Amygdala (tissue), 56 donors: ENCODE data around the gene TCF3.
A peak's percentile ranks its signal among the peaks of the same experiment; 100 is the strongest.

ENCODE experiments used
- DNase-seq, 56 donors: peaks; one replicate each; lab custom pipeline; 2025; lab: John Stamatoyannopoulos, UW

Gene TCF3

GRCh38 chr19:1592024-1592754 lies 60.2 kb downstream of the TCF3 start:
- DNase-seq: peak in 54 of 56 donors; percentile 12 to 84 (median 63)

- DNase-seq: no peak
These were observed 60.9 kb downstream of the TCF3 start for GRCh38 chr19:1591421-1592023.

- DNase-seq: no peak
These were observed 61.6 kb downstream of the TCF3 start for GRCh38 chr19:1590641-1591397.

- DNase-seq: no peak
These were observed 64.5 kb downstream of the TCF3 start for GRCh38 chr19:1587872-1588271.

GRCh38 chr19:1585243-1585580 lies 67.2 kb downstream of the TCF3 start:
- DNase-seq: no peak

DNA sequence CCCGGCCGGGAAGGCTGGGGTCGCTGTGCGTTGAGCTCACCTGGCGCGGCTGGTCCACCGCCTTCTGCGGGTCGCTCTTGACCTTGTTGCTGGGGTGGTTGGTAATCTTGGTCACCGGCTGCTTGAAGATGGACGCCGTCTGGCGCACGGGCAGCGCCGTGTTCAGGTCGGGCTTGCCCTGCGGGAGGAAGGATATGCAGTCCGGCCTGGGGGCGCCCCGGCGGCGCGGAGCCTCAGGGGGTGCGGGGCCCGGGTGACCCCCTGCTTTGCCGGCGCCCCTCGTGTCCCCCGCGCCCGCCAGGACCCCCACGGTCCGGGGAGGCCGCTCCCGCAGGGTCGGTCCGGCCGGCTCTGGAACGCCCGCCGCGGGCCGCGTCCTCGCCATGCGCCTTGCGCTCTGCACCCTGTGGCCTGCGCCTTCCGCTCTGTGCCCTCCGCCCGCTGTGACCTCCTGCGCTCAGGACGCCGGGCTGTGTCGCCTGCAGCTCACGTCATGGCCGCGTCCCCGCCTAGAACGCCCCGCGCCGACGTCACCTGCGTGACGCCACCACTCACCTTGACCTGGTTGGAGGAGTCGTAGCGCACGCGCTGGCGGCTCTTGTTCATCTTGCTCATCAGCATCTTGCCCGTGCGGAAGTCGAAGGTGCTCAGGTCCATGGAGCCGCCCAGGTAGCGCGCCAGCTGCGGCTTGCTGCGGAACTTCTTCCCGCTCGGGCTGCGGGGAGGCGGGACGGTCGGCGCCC lies 67.7 kb downstream of the TCF3 start:
- no peak for DNase-seq

DNA sequence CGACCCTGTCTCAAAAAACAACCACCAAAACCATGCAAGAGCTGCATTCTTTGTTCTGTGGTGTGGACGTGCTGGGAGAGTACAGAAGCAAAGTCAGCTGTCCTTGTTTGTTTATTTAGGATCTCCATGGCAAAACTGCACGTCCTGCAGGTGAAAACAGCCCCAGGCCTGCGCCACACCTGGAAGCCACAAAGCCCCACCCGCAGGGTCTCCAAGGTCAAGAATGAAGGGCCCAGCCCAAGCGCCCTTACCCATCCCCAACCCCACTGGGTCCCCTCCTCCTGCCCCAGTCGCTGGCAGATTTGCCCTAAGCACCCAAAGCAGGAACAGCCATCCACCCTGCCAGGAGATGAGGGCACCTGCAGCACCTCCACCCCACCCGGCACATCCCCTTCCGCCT lies 70.2 kb downstream of the TCF3 start:
- no peak for DNase-seq

GRCh38 chr19:1580957-1581356 lies 71.5 kb downstream of the TCF3 start:
- DNase-seq: no peak

GRCh38 chr19:1580382-1580781 lies 72.0 kb downstream of the TCF3 start:
- DNase-seq: no peak

GRCh38 chr19:1579222-1579621 lies 73.2 kb downstream of the TCF3 start:
- DNase-seq: no peak

GRCh38 chr19:1577929-1578618 lies 74.3 kb downstream of the TCF3 start:
- DNase-seq: no peak

GRCh38 chr19:1577090-1577928 lies 75.1 kb downstream of the TCF3 start:
- DNase-seq: peak in 1 of 56 donors; percentile 14

DNA sequence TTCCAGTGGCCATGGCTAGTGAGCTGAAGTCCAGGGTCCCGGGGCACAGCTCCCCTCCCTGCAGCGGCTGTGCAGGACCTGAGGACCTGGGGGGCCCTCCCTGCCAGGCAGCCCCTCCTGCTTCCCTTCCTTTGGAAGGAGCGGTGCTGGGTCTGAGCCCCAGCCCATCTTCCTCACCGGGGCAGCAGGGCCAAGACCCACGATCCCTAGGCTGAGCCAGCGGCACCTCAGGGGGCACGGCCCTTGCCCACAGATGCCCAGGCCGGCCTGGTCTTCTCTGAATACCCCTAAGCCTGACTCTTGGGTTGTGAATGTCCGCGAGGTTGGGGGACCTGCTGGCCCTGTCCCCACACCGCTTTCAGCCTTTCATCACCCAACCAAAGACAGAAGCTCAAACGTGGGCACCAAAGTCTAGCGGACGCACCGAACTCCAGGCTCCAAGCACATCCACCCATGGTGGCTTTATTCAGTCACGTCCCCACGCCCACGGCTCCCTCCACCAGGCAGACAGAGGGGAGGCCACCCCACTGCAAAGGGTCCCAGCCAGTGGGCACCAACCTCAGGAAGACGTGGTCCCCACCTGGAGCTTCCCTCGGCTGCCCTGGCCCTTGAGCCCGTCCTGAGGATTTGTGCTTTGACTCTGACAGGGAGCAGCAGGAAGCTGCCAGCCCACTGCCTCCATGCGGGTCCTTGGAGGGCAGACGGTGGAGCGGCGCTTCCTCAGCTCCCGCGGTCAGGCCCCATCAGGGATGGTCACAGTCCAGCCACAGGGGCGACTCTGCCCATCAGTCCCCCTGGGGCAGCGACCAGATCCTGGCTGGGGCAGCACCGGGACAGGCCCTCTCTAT lies 75.9 kb downstream of the TCF3 start:
- DNase-seq: no peak

DNA sequence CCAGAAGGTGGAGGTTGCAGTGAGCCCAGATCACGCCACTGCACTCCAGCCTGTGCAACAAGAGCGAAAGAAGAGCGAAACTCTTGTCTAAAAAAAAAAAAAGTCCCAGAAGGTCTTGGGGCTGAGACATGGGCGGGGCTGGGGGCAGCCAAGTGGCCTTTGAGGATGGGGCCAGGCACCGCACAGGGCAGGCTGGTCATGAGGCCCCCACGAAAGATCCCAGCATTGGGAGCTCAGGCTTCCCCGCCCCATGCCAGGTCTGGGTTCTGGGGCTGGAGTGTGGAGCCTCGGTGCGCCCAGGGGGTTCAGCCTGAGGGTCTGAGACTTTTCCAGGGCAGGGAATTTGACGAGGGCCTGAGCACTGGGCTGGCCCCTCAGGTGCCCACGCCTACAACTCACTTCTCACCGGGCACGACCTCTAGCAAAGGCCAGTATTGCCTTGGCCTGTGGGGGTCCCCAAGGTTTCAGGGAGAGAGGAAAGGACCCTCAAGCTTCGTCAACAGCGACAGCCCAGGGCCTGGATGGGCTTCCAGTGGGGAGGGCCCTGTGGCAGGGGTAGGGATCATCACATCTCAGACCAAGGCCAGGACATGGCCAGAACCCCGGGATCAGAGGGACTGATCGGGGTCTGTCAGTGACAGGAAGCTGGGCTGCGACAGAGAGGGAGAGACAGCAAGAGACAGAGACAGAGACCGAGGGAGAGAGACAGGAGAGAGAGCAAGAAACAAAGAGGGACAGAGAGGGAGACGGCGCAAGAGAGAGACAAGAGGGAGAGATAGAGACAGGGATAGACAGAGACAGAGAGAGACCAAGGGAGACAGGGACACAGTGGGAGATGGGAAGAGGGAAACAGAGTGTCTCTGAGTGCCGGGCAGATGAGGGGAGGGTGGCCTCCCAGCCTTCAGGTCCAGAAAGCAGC lies 76.8 kb downstream of the TCF3 start:
- no peak for DNase-seq

GRCh38 chr19:1574354-1575136 lies 77.9 kb downstream of the TCF3 start:
- DNase-seq: no peak

DNA sequence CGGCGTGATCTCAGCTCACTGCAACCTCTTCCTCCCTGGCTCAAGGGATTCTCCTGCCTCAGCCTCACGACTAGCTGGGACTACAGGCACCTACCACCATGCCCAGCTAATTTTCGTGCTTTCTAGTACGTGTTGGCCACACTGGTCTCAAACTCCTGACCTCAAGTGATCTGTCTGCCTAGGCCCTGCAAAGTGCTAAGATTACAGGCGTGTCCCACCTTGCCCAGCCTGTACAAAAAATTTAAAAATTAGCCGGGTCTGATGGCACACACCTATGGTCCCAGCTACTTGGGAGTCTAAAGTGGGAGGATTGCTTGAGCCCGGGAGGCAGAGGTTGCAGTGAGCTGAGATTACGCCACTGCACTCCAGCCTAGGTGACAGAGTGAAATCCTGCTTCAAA lies 79.6 kb downstream of the TCF3 start:
- DNase-seq: no peak

DNA sequence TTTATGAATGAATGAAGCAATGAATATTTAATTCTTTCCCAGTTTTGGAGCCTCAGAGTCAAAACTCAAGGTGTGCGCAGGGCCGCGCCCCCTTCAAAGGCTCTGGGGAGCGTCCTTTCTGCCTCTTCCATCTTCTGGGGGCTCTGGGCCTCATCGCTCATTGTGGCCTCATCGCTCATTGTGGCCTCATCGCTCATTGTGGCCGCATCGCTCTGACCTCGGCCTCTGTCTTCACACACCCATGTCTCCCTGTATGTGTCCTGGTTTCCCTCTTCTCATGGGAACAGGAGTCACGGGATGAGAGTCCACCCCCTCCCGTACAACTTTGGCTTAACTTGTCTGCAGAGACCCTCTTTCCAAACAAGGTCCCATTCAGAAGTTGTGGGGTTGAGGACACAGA lies 81.1 kb downstream of the TCF3 start:
- DNase-seq: no peak
